ENCODE measurements around the gene KLK13.

GRCh38 chr19:51114087-51114729, 49.3 kb upstream of the KLK13 start:
- TF ChIP-seq CTCF (IDR thresholded peaks at IDR 0.05): no peak
- TF ChIP-seq EZH2 (IDR thresholded peaks at IDR 0.05): no peak
- no peak for TF ChIP-seq EZH2phosphoT487 (IDR thresholded peaks at IDR 0.05)

Data from neural progenitor cell (in vitro differentiated cells).